GM12891 (cell line): ENCODE results near the gene GNB1L.

Experiments used
- PAX5 ChIP-seq: IDR thresholded peaks from 2 replicates; pipeline ENCODE4 v1.6.1; 2011; ENCODE audit warnings: low read length, moderate library complexity, mild to moderate bottlenecking; ENCODE audit not compliant: insufficient read depth, severe bottlenecking
- POLR2A ChIP-seq: IDR thresholded peaks from 2 replicates; pipeline ENCODE4 v1.6.1; 2011; ENCODE audit warnings: low read depth, low read length, control low read depth
- POLR2AphosphoS5 ChIP-seq: IDR thresholded peaks from 2 replicates; pipeline ENCODE4 v1.6.1; 2011; ENCODE audit warnings: low read depth, low read length, control low read depth

- no peak for TF ChIP-seq POLR2AphosphoS5
- no peak for TF ChIP-seq POLR2A
- no peak for TF ChIP-seq PAX5
Observed at GRCh38 chr22:19750507-19751490, 103.9 kb downstream of the GNB1L start.
